Spinal cord (tissue), 10 donors: ENCODE data around the gene TGFBR2. TPM values are rescaled to one million over a fixed set of nuclear protein-coding genes. Genes with fewer than 3 reads are reported as not detected.

ENCODE experiments used
- DNase-seq, 6 donors: peaks; one replicate each; pipeline versions ENCODE4 v3.0.0 to v3.0.0-alpha.2; 2013 to 2015; ENCODE audit warnings: low spot score in 6 of 6, low read depth in 4 of 6
- H3K27ac ChIP-seq: one replicate; pipeline ENCODE4 v1.5.1; 2013; ENCODE audit warnings: low read depth, low read length, control low read depth
- H3K27me3 ChIP-seq: one replicate; pipeline ENCODE4 v1.6.1; 2013; ENCODE audit warnings: low read length; ENCODE audit not compliant: control insufficient read depth, insufficient read depth
- H3K36me3 ChIP-seq: one replicate; pipeline ENCODE4 v1.6.1; 2013; ENCODE audit warnings: low read length; ENCODE audit not compliant: control insufficient read depth, insufficient read depth
- H3K4me1 ChIP-seq: one replicate; pipeline ENCODE4 v1.6.1; 2013; ENCODE audit warnings: low read length; ENCODE audit not compliant: control insufficient read depth, insufficient read depth
- H3K4me3 ChIP-seq: one replicate; pipeline ENCODE4 v1.5.1; 2013; ENCODE audit warnings: low read depth, low read length, control low read depth
- H3K9me3 ChIP-seq: one replicate; pipeline ENCODE4 v1.6.1; 2013; ENCODE audit warnings: low read length; ENCODE audit not compliant: control insufficient read depth, insufficient read depth
- WGBS: methylation state at CpG from one replicate; pipeline ENCODE4 v1.1.5; 2013; ENCODE audit warnings: missing lambda C conversion rate; ENCODE audit not compliant: insufficient coverage; 5-methylcytosine and 5-hydroxymethylcytosine counted together
- long read RNA-seq, 4 donors: transcript quantifications; one replicate each; lab custom pipeline, GENCODE V29; 2026
- polyA plus RNA-seq, 2 donors: library from polyadenylated mRNA; unstranded; fragments of 120-200 nt; gene quantifications; one replicate each; pipeline ENCODE4 v1.2.1, GENCODE V29; 2013; ENCODE audit not compliant: insufficient read length in 2 of 2
- total RNA-seq, 2 donors: library from RNA; depleted of rRNA in 1 of 2; stranded (reverse); fragments of 120-200 nt in 1 of 2; fragments of >200 nt in 1 of 2; gene quantifications; one replicate each; pipeline versions ENCODE4 v1.2.3 to v1.2.4, GENCODE V29; 2013 to 2014
- donor health status: healthy.

TGFBR2 gene
- 10 to 100 TPM; 49.5 to 76.7 TPM for total RNA-seq
- polyA plus RNA-seq = 10 to 100 TPM; 25.1 to 36.6 TPM
- long read RNA-seq, donor 1, full-length matches to known transcripts = 9 of 9 reads
- long read RNA-seq, donor 1, partial matches to known transcripts = 0 of 9 reads
- long read RNA-seq, donor 1, other reads (novel, unspliced or antisense) = 0 of 9 reads
- long read RNA-seq, donor 2, full-length matches to known transcripts = 2 of 2 reads
- long read RNA-seq, donor 2, partial matches to known transcripts = 0 of 2 reads
- long read RNA-seq, donor 2, other reads (novel, unspliced or antisense) = 0 of 2 reads
- long read RNA-seq, donor 3, full-length matches to known transcripts = 6 of 6 reads
- long read RNA-seq, donor 3, partial matches to known transcripts = 0 of 6 reads
- long read RNA-seq, donor 3, other reads (novel, unspliced or antisense) = 0 of 6 reads
- long read RNA-seq, donor 4, full-length matches to known transcripts = 21 of 30 reads
- long read RNA-seq, donor 4, partial matches to known transcripts = 9 of 30 reads
- long read RNA-seq, donor 4, other reads (novel, unspliced or antisense) = 0 of 30 reads

DNA sequence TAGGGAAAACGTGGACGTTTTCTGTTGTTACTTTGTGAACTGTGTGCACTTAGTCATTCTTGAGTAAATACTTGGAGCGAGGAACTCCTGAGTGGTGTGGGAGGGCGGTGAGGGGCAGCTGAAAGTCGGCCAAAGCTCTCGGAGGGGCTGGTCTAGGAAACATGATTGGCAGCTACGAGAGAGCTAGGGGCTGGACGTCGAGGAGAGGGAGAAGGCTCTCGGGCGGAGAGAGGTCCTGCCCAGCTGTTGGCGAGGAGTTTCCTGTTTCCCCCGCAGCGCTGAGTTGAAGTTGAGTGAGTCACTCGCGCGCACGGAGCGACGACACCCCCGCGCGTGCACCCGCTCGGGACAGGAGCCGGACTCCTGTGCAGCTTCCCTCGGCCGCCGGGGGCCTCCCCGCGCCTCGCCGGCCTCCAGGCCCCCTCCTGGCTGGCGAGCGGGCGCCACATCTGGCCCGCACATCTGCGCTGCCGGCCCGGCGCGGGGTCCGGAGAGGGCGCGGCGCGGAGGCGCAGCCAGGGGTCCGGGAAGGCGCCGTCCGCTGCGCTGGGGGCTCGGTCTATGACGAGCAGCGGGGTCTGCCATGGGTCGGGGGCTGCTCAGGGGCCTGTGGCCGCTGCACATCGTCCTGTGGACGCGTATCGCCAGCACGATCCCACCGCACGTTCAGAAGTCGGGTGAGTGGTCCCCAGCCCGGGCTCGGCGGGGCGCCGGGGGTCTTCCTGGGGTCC is at the start of gene TGFBR2:
TSS of gene TGFBR2 (plus strand) at position 301 of the 731 bp plus-strand sequence. CDS start at position 584, 283 bp downstream.
- DNase-seq = peak in 4 of 6 donors; percentile 22 to 85 (median 40)
- under 1% methylated on average over 71 of the region's 71 CpGs for WGBS

DNA sequence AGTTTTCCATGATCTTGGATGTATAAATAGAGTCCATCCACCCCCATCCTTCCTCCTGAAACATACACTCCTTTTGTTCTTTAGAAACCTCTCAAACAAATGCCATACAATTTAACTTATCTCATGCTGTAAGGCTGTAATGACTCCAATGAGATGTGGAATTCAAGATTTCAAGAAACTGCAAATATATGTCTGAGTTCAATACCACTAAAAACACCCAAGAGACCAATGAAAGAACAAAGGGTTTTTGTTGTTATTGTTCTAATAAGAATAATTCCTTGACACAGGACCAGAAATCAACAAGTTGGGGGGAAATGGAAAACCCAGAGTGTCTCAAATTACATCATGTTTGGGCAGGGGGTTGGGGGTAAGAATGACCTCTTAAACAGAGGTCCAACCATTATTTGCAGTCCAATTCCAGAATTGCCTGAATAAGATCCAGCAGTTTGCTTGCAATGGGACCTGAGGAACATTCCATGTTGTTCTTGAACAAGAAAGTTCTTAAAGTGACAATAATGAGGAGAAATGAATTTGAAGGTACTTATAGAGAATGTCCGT is 48.6 kb upstream of the TGFBR2 start:
- no peaks in the 10 kb centered on the region for H3K36me3 ChIP-seq
- no CpG with 5 or more reads among the region's 1 CpG for WGBS
- no peaks in the 10 kb centered on the region for H3K27me3 ChIP-seq
- no peak overlapping the region for H3K4me3 ChIP-seq
- no peaks in the 10 kb centered on the region for H3K9me3 ChIP-seq
- no peaks in the 10 kb centered on the region for H3K4me1 ChIP-seq
- no peak overlapping the region for H3K27ac ChIP-seq
- no peak for DNase-seq

More for the DNA sequence above, at the start of gene TGFBR2:
- H3K9me3 ChIP-seq = no peaks in the 10 kb centered on the region
- no peaks in the 10 kb centered on the region for H3K36me3 ChIP-seq
- peak within 1 kb of the TSS; percentile 93 for H3K27ac ChIP-seq
- H3K27me3 ChIP-seq = peaks cover 17% of the 10 kb centered on the region
- peak within 1 kb of the TSS; percentile 75 for H3K4me3 ChIP-seq
- peaks cover 9% of the 10 kb centered on the region for H3K4me1 ChIP-seq

DNA sequence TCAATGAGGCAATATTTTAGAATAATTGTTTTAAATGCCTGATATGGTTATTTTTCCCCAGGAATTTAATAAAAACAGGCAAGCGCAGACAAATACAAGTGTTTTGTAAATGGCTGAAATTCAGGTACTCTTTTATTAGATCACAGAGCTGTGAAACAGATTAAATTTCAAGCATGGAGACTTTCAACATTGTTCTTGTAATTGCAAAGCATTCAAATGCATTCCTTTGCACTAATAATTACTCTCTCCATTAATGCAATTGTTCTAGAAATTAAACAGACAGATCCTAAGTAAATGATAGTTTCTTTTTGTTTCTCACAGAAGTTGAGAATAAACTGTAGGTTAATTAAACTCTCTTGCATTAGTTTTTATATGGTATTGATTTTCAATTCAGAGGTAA is 42.4 kb upstream of the TGFBR2 start:
- H3K9me3 ChIP-seq = no peaks in the 10 kb centered on the region
- WGBS = 100% methylated on average over 1 of the region's 1 CpG
- no peaks in the 10 kb centered on the region for H3K36me3 ChIP-seq
- no peak overlapping the region for H3K27ac ChIP-seq
- H3K4me1 ChIP-seq = no peaks in the 10 kb centered on the region
- no peak overlapping the region for H3K4me3 ChIP-seq
- H3K27me3 ChIP-seq = no peaks in the 10 kb centered on the region
- DNase-seq = peak in 1 of 6 donors; percentile 59

DNA sequence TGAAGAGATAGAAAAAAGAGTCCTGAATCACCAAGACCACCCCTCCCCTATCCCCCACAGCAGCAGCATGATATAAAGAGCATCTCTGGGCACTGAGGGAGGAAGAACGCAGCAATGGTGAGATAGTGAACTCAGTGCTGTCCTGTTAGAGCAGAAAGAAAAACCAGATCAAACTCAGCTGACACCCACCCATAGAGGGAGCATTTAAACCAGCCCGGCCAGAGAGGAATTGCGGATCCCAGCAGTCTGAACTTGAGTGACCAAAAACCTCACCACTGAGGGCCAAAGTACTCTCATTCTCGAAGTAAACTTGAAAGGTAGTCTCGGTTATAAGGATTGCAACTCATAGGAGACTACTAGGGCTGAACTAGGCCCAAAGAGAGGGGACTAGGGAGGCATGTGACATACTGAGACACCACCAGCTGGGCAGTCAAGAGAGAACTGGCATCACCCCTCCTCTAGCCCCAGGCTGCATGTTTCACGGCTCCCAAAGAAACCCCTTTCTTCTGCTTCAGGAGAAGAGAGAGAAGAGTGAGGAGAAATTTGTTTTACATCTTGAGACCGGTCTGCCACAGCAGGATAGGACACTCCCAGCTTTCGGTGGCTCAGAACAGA is 39.2 kb upstream of the TGFBR2 start:
- no peaks in the 10 kb centered on the region for H3K36me3 ChIP-seq
- H3K27me3 ChIP-seq = no peaks in the 10 kb centered on the region
- H3K27ac ChIP-seq = no peak overlapping the region
- H3K4me3 ChIP-seq = no peak overlapping the region
- no peak for DNase-seq
- no peaks in the 10 kb centered on the region for H3K4me1 ChIP-seq
- WGBS = 88% methylated on average over 6 of the region's 8 CpGs
- no peaks in the 10 kb centered on the region for H3K9me3 ChIP-seq

DNA sequence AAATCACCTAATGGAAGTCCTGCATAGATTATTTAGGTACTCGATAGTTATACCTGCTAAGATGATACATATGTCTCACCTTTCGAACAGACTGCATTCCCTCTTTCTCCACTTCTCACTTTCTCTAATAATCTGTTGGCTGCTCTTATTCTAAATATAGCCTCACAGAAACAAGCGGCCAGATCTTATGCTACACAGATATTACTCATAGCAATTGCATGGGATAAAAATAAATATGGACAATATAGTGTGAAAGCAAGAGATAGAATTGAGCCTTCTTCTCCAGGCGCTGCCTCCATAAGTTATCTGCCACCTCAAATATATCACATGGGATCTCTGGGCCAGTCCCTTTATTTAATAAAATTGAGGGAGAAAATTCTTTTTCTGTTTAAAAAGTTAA is 29.5 kb upstream of the TGFBR2 start:
- H3K27me3 ChIP-seq = no peaks in the 10 kb centered on the region
- H3K4me3 ChIP-seq = no peak overlapping the region
- H3K4me1 ChIP-seq = no peaks in the 10 kb centered on the region
- no peaks in the 10 kb centered on the region for H3K36me3 ChIP-seq
- WGBS = no CpG with 5 or more reads among the region's 4 CpGs
- no peaks in the 10 kb centered on the region for H3K9me3 ChIP-seq
- no peak for DNase-seq
- no peak overlapping the region for H3K27ac ChIP-seq

DNA sequence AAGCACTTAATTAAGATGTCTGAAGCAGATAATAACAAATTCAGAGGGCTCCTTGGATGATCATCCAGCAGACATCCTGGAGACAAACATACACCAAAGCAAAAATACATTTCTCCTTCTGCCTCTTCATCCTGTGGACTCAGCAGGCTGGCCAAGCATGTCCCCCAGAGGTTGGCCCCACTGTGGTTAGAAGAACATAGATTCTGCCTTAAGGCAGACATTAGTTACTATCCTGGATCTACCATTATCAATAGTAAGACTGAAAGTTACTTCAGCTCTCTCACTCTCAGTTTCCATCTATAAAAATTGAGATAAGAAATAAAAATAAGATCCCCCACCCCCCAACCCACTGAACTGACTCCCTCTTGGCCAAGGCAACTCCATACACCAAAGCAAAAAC is 28.6 kb upstream of the TGFBR2 start:
- no peak for DNase-seq
- H3K9me3 ChIP-seq = no peaks in the 10 kb centered on the region
- no peaks in the 10 kb centered on the region for H3K27me3 ChIP-seq
- no peaks in the 10 kb centered on the region for H3K4me1 ChIP-seq
- H3K27ac ChIP-seq = no peak overlapping the region
- no peak overlapping the region for H3K4me3 ChIP-seq
- H3K36me3 ChIP-seq = no peaks in the 10 kb centered on the region

DNA sequence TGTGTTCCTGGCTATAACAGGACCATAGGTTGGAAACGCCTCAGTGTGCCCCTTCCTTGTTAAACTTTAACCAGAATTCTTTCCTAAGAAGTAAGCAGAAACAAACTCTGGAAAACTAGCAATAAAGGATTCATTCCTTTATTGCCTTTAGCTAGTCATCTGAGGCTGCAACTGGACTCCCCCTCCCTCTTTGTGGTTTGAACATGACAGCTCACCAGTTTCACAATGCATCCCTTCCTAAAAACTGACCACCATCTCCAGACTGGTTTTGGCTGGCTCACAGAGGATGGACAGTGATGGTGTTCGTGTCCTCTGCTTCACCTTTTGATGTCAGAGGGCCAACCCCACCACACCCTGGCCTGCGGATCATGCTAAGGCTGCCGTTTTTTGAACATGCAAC is 27.9 kb upstream of the TGFBR2 start:
- H3K27me3 ChIP-seq = no peaks in the 10 kb centered on the region
- DNase-seq = no peak
- no peaks in the 10 kb centered on the region for H3K4me1 ChIP-seq
- whole genome bisulfite sequencing = 73% methylated on average over 4 of the region's 4 CpGs
- H3K9me3 ChIP-seq = no peaks in the 10 kb centered on the region
- no peak overlapping the region for H3K4me3 ChIP-seq
- H3K36me3 ChIP-seq = no peaks in the 10 kb centered on the region
- H3K27ac ChIP-seq = no peak overlapping the region

DNA sequence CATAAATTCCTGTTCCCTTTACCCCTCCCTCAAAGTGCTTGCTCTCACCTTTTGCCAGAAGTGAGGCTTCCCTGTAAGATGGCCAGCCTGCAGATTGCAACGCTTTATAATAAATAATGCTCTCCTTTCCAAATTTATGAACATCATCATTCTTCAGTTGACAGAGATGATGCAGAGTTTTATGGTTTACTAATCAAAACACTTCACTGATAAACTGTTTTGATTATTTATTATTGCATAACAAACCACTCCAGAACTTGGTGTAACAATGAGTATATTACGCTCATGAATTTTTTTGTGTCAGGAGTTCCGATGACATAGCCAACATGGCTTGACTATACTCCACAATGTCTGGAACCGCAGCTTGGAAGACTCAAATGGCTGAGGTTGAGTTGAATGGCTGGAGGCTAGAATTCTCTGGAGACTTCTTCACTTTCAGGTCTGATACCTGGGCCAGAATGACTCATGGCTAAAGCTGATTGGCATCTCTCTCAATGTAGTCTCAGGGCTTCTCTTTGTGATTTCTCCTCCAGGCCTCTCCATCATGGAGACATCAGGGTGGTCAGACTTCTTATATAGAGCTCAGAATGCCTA is 27.3 kb upstream of the TGFBR2 start:
- Histone ChIP-seq H3K27ac (no peak overlapping the region), H3K36me3 (no peaks in the 10 kb centered on the region), H3K4me1 (no peaks in the 10 kb centered on the region), H3K27me3 (no peaks in the 10 kb centered on the region), H3K9me3 (no peaks in the 10 kb centered on the region), H3K4me3 (no peak overlapping the region)
- DNase-seq = no peak
- 91% methylated on average over 3 of the region's 4 CpGs for WGBS

DNA sequence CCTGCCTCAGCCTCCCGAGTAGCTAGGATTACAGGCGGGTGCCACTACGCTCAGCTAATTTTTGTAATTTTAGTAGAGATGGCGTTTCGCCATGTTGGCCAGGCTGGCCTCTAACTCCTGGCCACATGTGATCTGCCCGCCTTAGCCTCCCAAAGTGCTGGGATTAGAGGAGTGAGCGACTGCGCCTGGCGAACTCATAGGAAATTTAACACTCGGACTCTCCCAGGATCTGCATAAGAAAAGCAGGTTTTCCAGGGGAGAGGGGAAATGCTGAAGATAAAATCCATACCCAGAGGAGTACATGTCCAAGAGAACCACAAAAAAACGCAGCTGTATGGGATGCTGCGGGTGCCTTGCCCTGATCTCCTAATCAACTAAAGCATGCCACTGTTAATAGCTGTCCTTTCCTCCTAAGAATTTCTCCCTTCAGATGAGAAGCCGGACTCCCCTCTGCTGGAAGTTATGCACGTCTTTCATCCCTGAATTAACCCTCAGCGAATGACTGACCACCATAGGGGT is 25.3 kb upstream of the TGFBR2 start:
- no peaks in the 10 kb centered on the region for H3K27me3 ChIP-seq
- no peak overlapping the region for H3K27ac ChIP-seq
- H3K4me3 ChIP-seq = no peak overlapping the region
- no peaks in the 10 kb centered on the region for H3K9me3 ChIP-seq
- H3K4me1 ChIP-seq = no peaks in the 10 kb centered on the region
- H3K36me3 ChIP-seq = no peaks in the 10 kb centered on the region
- WGBS = 88% methylated on average over 9 of the region's 15 CpGs
- no peak for DNase-seq
